ENCODE measurements around the gene RNF166. TPM values are rescaled to one million over a fixed set of nuclear protein-coding genes. Genes with fewer than 3 reads are reported as not detected.

Gene RNF166
- total and polyA plus RNA-seq, 2 donors (not counting 3 experiments of a cell fraction or from before 2014, with no cell fraction given), result 27.6 to 38.8 TPM

GRCh38 chr16:88720396-88720970 is 14.3 kb upstream of the RNF166 start:
- dilution Hi-C loops (cut with MboI; ENCODE audit: extremely low pct_ligation_motif_present, low sequenced_read_pairs) (no loop called here), intact Hi-C loops (cut with micrococcal nuclease) (no loop called here)
- BruUV-seq (replicated peaks), result no TSS peak
- Histone ChIP-seq H3K4me3 (replicated peaks in 1 of 3; ENCODE audit: insufficient read depth in 1 of 3, low read depth in 1 of 3, low read length in 3 of 3) (no peak overlapping the region), H3K9ac (replicated peaks; ENCODE audit: extremely low read depth, insufficient read depth, low read length) (no peak overlapping the region), H4K20me1 (replicated peaks; ENCODE audit: control insufficient read depth, extremely low read depth, insufficient read depth, low read length) (no peaks in the 10 kb centered on the region), H3K36me3 (ENCODE audit: control insufficient read depth in 2 of 2, extremely low read depth in 1 of 2, insufficient read depth in 2 of 2, low read length in 2 of 2) (peaks cover 20 to 83% of the 10 kb centered on the region in 2 experiments), H3K27me3 (ENCODE audit: control insufficient read depth in 2 of 2, insufficient read depth in 2 of 2, low read length in 2 of 2) (no peaks in the 10 kb centered on the region), H3K27ac (ENCODE audit: insufficient read depth, low read depth, low read length) (no peak overlapping the region), H2AFZ (ENCODE audit: low read depth, low read length) (no peak overlapping the region), H3K79me2 (ENCODE audit: control insufficient read depth, insufficient read depth, low read length) (no peaks in the 10 kb centered on the region), H3K4me2 (ENCODE audit: insufficient read depth, low read length) (no peak overlapping the region), H3K4me1 (ENCODE audit: control insufficient read depth, extremely low read depth, insufficient read depth, low read length) (no peaks in the 10 kb centered on the region), H3K9me1 (replicated peaks; ENCODE audit: control insufficient read depth, extremely low read depth, insufficient read depth, low read length) (no peaks in the 10 kb centered on the region), H3K9me3 (replicated peaks; ENCODE audit: control insufficient read depth, insufficient read depth, low read length) (no peaks in the 10 kb centered on the region)
- DNase-seq (ENCODE audit: low read depth, low spot score) (no peak), FAIRE-seq (no peak)
- ChIA-PET CTCF (interaction anchor here (0.6 to 4.1 kb wide), 2 partner anchors 16 to 74 kb away, joined by 3 to 19 read pairs; no protein-coding TSS in a partner anchor), POLR2A (no interaction called here)
- TF ChIP-seq POLR2A (IDR thresholded peaks at IDR 0.05; ENCODE audit: low read depth, low read length) (no peak), FOS (IDR thresholded peaks at IDR 0.05; ENCODE audit: borderline replicate concordance, insufficient read depth, low read length) (no peak), JUN (IDR thresholded peaks at IDR 0.05; ENCODE audit: borderline replicate concordance, insufficient read depth, insufficient read length, low read depth) (no peak), GATA2 (IDR thresholded peaks at IDR 0.05; ENCODE audit: insufficient read depth, insufficient read length, low read depth, low read length) (no peak), MAX (IDR thresholded peaks at IDR 0.05; ENCODE audit: insufficient read depth, insufficient read length) (no peak), MYC (IDR thresholded peaks at IDR 0.05; ENCODE audit: low read depth, low read length) (no peak), EZH2 (IDR thresholded peaks at IDR 0.05; ENCODE audit: borderline replicate concordance, low read depth, low read length, severe bottlenecking) (no peak), CTCF (IDR thresholded peaks at IDR 0.05; ENCODE audit: extremely low read depth in 1 of 2, insufficient read depth in 1 of 2, low read depth in 1 of 2, low read length in 2 of 2) (no peak), POLR2AphosphoS5 (IDR thresholded peaks at IDR 0.05; ENCODE audit: insufficient read depth, low read depth, low read length) (no peak)

All from endothelial cell of umbilical vein (primary cell).